Neural progenitor cell (in vitro differentiated cells): ENCODE results near the gene HECA. TPM values are rescaled to one million over a fixed set of nuclear protein-coding genes. Genes with fewer than 3 reads are reported as not detected.

Experiments
- DNase-seq: peaks from one replicate; pipeline ENCODE4 v3.0.0-alpha.2; 2016; ENCODE audit warnings: low spot score
- H2AFZ ChIP-seq: fragments of 200-600 bp; sonication (generic); replicated peaks from 2 replicates; pipeline ENCODE4 v1.6.1; 2016; ENCODE audit warnings: antibody characterized with exemption
- H3F3A ChIP-seq: fragments of 200-600 bp; sonication (generic); 2 replicates; pipeline ENCODE4 v1.6.1; 2016; ENCODE audit warnings: antibody characterized with exemption, low read depth
- H3K27ac ChIP-seq: fragments of 200-600 bp; sonication (generic); 2 replicates; pipeline ENCODE4 v1.5.1; 2016; ENCODE audit warnings: mild to moderate bottlenecking
- H3K27me3 ChIP-seq: fragments of 200-600 bp; sonication (generic); 2 replicates; pipeline ENCODE4 v1.6.1; 2016; ENCODE audit warnings: mild to moderate bottlenecking, moderate library complexity
- H3K36me3 ChIP-seq: fragments of 200-600 bp; sonication (generic); 2 replicates; pipeline ENCODE4 v1.5.1; 2016
- H3K4me1 ChIP-seq: fragments of 200-600 bp; sonication (generic); 2 replicates; pipeline ENCODE4 v1.6.1; 2016; ENCODE audit warnings: mixed run types
- H3K4me2 ChIP-seq: fragments of 200-600 bp; sonication (generic); 2 replicates; pipeline ENCODE4 v1.6.1; 2016
- H3K4me3 ChIP-seq: fragments of 200-600 bp; sonication (generic); 2 replicates; pipeline ENCODE4 v1.5.1; 2016
- H3K79me2 ChIP-seq: fragments of 200-600 bp; sonication (generic); 2 replicates; pipeline ENCODE4 v1.6.1; 2016; ENCODE audit warnings: low read depth
- H3K9ac ChIP-seq: fragments of 200-600 bp; sonication (generic); 2 replicates; pipeline ENCODE4 v1.6.1; 2016
- H3K9me3 ChIP-seq: fragments of 200-600 bp; sonication (generic); 2 replicates; pipeline ENCODE4 v1.5.1; 2016; ENCODE audit warnings: low read depth
- H4K20me1 ChIP-seq: fragments of 200-600 bp; sonication (generic); 2 replicates; pipeline ENCODE4 v1.6.1; 2016; ENCODE audit warnings: low read depth
- H3K27ac Mint-ChIP-seq: 3 replicates; pipeline ENCODE4 v1.8.0; 2021; ENCODE audit warnings: mixed read lengths
- H3K27me3 Mint-ChIP-seq: 2 replicates; pipeline ENCODE4 v1.8.0; 2022; ENCODE audit warnings: low read depth, mild to moderate bottlenecking, inconsistent platforms, moderate library complexity, mixed read lengths; ENCODE audit not compliant: insufficient read depth
- H3K36me3 Mint-ChIP-seq: 3 replicates; pipeline ENCODE4 v1.8.0; 2021; ENCODE audit warnings: mixed read lengths
- H3K4me1 Mint-ChIP-seq: 3 replicates; pipeline ENCODE4 v1.8.0; 2021; ENCODE audit warnings: mixed read lengths
- H3K4me3 Mint-ChIP-seq: 3 replicates; pipeline ENCODE4 v1.8.0; 2021; ENCODE audit warnings: mild to moderate bottlenecking, moderate library complexity, mixed read lengths
- H3K9me3 Mint-ChIP-seq: 3 replicates; pipeline ENCODE4 v1.8.0; 2020; ENCODE audit warnings: mixed read lengths
- EZH2 ChIP-seq: fragments of 200-600 bp; sonication (generic); IDR thresholded peaks from 2 replicates; pipeline ENCODE4 v1.6.1; 2017; ENCODE audit warnings: antibody characterized with exemption, mild to moderate bottlenecking, moderate library complexity
- EZH2phosphoT487 ChIP-seq: fragments of 200-600 bp; sonication (generic); IDR thresholded peaks from 2 replicates; pipeline ENCODE4 v1.6.1; 2017; ENCODE audit warnings: antibody characterized with exemption
- total RNA-seq: library from RNA; depleted of rRNA; stranded (reverse); fragments of >200 nt; gene quantifications from 2 replicates; pipeline ENCODE4 v1.2.3, GENCODE V29; 2015; ENCODE audit warnings: low replicate concordance
- TF ChIP-seq, protein P1 (sequence below): fragments of 200-600 bp; sonication (generic); IDR thresholded peaks from 2 replicates; pipeline ENCODE4 v1.5.1; 2017; ENCODE audit warnings: antibody characterized with exemption, mild to moderate bottlenecking

The HECA gene
- total RNA-seq, 1 donor from 2014 or later: 12.7 TPM

DNA sequence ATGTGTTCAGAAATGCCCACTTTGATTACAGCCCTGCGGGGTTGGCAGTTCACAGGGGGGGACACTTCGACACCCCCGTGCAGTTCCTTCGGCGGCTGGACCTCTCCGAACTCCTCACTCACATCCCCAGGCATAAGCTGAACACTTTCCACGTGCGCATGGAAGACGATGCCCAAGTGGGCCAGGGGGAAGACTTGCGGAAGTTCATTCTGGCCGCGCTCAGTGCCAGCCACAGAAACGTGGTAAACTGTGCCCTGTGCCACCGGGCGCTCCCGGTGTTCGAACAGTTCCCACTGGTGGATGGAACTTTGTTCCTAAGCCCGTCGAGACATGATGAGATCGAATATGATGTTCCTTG is 32.1 kb downstream of the HECA start:
- no peaks in the 10 kb centered on the region for H3K9me3 ChIP-seq
- Mint-ChIP-seq H3K4me3 (no peak overlapping the region), H3K4me1 (peaks cover 3% of the 10 kb centered on the region), H3K9me3 (no peaks in the 10 kb centered on the region), H3K36me3 (peaks cover 33% of the 10 kb centered on the region), H3K27me3 (peaks cover 8% of the 10 kb centered on the region), H3K27ac (no peak overlapping the region)
- DNase-seq: no peak
- H3K27me3 ChIP-seq: no peaks in the 10 kb centered on the region
- H3K4me3 ChIP-seq: no peak overlapping the region
- H3K36me3 ChIP-seq: no peaks in the 10 kb centered on the region
- H3K79me2 ChIP-seq: no peaks in the 10 kb centered on the region
- no peaks in the 10 kb centered on the region for H4K20me1 ChIP-seq
- H2AFZ ChIP-seq: no peak overlapping the region
- no peak overlapping the region for H3K9ac ChIP-seq
- TF ChIP-seq EZH2 (no peak), EZH2phosphoT487 (no peak)
- TF ChIP-seq, protein P1, sequence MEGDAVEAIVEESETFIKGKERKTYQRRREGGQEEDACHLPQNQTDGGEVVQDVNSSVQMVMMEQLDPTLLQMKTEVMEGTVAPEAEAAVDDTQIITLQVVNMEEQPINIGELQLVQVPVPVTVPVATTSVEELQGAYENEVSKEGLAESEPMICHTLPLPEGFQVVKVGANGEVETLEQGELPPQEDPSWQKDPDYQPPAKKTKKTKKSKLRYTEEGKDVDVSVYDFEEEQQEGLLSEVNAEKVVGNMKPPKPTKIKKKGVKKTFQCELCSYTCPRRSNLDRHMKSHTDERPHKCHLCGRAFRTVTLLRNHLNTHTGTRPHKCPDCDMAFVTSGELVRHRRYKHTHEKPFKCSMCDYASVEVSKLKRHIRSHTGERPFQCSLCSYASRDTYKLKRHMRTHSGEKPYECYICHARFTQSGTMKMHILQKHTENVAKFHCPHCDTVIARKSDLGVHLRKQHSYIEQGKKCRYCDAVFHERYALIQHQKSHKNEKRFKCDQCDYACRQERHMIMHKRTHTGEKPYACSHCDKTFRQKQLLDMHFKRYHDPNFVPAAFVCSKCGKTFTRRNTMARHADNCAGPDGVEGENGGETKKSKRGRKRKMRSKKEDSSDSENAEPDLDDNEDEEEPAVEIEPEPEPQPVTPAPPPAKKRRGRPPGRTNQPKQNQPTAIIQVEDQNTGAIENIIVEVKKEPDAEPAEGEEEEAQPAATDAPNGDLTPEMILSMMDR: no peak
- H3K4me2 ChIP-seq: no peak overlapping the region
- H3F3A ChIP-seq: no peaks in the 10 kb centered on the region
- H3K4me1 ChIP-seq: no peaks in the 10 kb centered on the region
- no peak overlapping the region for H3K27ac ChIP-seq

- DNase-seq: no peak
- Histone ChIP-seq H3K36me3 (no peaks in the 10 kb centered on the region), H3K27me3 (no peaks in the 10 kb centered on the region), H4K20me1 (no peaks in the 10 kb centered on the region), H3K4me3 (no peak overlapping the region), H3K4me2 (no peak overlapping the region), H3K9ac (no peak overlapping the region), H3F3A (no peaks in the 10 kb centered on the region), H3K27ac (no peak overlapping the region), H3K9me3 (no peaks in the 10 kb centered on the region), H3K4me1 (no peaks in the 10 kb centered on the region), H2AFZ (no peak overlapping the region), H3K79me2 (no peaks in the 10 kb centered on the region)
- no peaks in the 10 kb centered on the region for H3K4me1 Mint-ChIP-seq
- H3K4me3 Mint-ChIP-seq: no peak overlapping the region
- H3K27ac Mint-ChIP-seq: no peak overlapping the region
- TF ChIP-seq, protein P1: no peak
- TF ChIP-seq EZH2phosphoT487: no peak
- H3K9me3 Mint-ChIP-seq: no peaks in the 10 kb centered on the region
- H3K27me3 Mint-ChIP-seq: peaks cover 3% of the 10 kb centered on the region
- peaks cover 29% of the 10 kb centered on the region for H3K36me3 Mint-ChIP-seq
Measured at GRCh38 chr6:139172151-139172550, 37.3 kb downstream of the HECA start.

GRCh38 chr6:139172567-139172966 is 37.7 kb downstream of the HECA start:
- no peak overlapping the region for H2AFZ ChIP-seq
- no peak for DNase-seq
- no peaks in the 10 kb centered on the region for H3K79me2 ChIP-seq
- no peaks in the 10 kb centered on the region for H3K36me3 ChIP-seq
- TF ChIP-seq EZH2 (no peak), EZH2phosphoT487 (no peak)
- TF ChIP-seq, protein P1: no peak
- H3K27me3 Mint-ChIP-seq: peaks cover 3% of the 10 kb centered on the region
- H3K9me3 Mint-ChIP-seq: no peaks in the 10 kb centered on the region
- no peaks in the 10 kb centered on the region for H3K4me1 Mint-ChIP-seq
- no peak overlapping the region for H3K4me3 ChIP-seq
- no peaks in the 10 kb centered on the region for H3K27me3 ChIP-seq
- no peak overlapping the region for H3K4me3 Mint-ChIP-seq
- H3K4me1 ChIP-seq: no peaks in the 10 kb centered on the region
- H3K27ac Mint-ChIP-seq: no peak overlapping the region
- H3K27ac ChIP-seq: no peak overlapping the region
- H3K9me3 ChIP-seq: no peaks in the 10 kb centered on the region
- H4K20me1 ChIP-seq: no peaks in the 10 kb centered on the region
- H3K4me2 ChIP-seq: no peak overlapping the region
- no peaks in the 10 kb centered on the region for H3F3A ChIP-seq
- peaks cover 29% of the 10 kb centered on the region for H3K36me3 Mint-ChIP-seq
- no peak overlapping the region for H3K9ac ChIP-seq

DNA sequence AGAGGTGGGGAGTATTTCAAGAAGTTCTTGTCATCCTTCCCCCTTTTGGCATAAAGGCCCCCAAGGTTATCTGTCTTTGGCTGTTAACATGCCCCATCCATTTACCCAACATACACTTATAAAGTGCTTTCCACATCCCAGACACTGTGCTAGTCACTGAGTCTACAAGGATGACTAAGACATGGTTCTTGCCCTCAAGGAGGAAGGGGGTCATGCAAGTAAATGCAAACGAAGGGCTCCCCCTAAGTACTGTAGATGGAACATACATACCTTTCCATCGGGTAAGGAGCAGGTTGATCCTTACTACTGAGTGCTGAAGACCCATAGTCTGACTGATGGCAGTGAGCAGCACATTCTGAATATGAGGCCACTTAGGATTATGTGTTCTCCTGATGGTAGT is 38.3 kb downstream of the HECA start:
- TF ChIP-seq, protein P1: no peak
- TF ChIP-seq EZH2phosphoT487 (no peak), EZH2 (no peak)

More for the DNA sequence above, 38.3 kb downstream of the HECA start:
- H2AFZ ChIP-seq: no peak overlapping the region
- peaks cover 3% of the 10 kb centered on the region for H3K27me3 Mint-ChIP-seq
- no peaks in the 10 kb centered on the region for H3F3A ChIP-seq
- H3K9me3 ChIP-seq: no peaks in the 10 kb centered on the region
- no peak overlapping the region for H3K4me2 ChIP-seq
- H3K9me3 Mint-ChIP-seq: no peaks in the 10 kb centered on the region
- no peaks in the 10 kb centered on the region for H3K36me3 ChIP-seq
- no peaks in the 10 kb centered on the region for H3K4me1 ChIP-seq
- H3K27ac Mint-ChIP-seq: no peak overlapping the region
- H3K79me2 ChIP-seq: no peaks in the 10 kb centered on the region
- no peak overlapping the region for H3K9ac ChIP-seq
- H3K4me3 ChIP-seq: no peak overlapping the region
- DNase-seq: no peak
- peaks cover 31% of the 10 kb centered on the region for H3K36me3 Mint-ChIP-seq
- no peak overlapping the region for H3K27ac ChIP-seq
- no peaks in the 10 kb centered on the region for H3K27me3 ChIP-seq
- no peak overlapping the region for H3K4me3 Mint-ChIP-seq
- H3K4me1 Mint-ChIP-seq: no peaks in the 10 kb centered on the region
- H4K20me1 ChIP-seq: no peaks in the 10 kb centered on the region
